ENCODE measurements around the gene ID2.

The ID2 gene

DNA sequence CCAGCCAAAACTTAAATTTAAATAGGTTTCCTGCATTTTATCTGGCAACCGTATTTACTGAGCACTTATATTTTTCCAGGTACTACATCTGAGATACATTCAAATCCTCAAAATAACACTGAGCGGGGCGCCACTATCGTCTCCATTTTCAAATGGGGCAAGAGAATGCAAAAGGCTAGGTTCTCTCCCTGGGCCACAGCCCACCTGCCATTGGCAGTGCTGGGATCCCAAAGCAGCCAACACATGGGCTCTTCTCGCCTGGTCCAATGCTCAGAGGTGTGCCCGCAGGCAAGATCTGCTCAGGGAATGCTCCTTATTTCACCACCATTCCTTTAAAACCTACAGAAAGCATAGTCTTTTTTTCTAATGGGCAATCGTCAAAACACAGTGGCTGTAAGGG is 11.3 kb upstream of the ID2 start:
- no peak for DNase-seq

DNA sequence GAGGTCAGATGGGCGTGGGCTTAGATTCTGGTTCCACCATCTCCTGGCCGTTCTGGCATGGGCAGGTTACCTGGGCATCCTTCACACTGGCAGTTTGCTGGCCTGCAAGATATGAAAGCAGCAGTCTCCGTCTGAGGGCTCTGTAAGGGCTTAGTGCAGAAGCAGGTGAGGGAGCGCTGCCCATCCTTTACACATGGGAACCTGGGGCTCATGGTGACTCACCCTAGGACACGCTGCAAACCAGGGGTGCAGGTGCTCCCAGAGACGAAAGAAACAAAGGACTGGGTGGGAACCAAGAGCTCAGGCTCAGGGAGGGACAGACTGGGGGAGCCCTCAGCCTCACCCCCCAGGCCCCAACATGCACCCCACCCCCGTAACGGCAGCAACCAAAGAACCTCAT is 10.7 kb upstream of the ID2 start:
- no peak for DNase-seq

DNA sequence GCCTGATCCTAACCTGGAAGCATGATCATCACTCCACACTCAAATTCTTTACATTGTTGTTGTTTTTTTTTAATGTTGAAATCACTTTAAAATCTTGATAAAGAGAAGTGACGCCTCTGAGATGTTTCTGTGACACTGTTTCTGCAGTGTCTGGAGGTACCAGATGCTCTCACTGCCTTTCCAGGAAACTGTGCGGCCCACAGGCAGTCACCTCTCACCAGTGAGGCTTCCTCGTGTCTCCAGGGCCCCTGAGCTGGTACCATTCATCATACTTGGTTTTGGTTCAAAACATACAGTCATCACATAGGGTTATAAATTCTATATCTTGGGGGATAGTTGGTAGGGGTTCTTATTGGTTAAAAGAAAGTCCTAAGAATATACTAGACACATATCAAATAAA is 10.1 kb upstream of the ID2 start:
- no peak for DNase-seq

DNA sequence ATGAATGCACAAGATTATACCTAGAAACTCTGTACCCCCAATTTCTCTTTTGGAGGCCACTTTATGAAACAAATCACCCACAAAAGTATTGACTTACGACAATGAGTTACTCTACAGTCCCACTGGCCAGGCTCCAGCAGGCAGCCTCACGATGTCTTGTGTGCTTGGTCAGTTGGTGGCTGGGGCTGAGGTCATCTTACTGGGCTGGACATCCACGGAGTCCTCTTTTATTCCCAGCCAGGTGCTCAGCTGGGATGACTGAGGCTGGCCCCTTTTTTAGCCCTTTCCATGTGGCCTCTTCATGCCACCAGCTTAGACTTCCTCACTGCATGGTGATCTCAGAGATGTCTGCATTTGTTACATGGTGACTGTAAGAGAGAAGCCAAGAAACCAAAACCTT is 8.9 kb upstream of the ID2 start:
- DNase-seq = no peak

DNA sequence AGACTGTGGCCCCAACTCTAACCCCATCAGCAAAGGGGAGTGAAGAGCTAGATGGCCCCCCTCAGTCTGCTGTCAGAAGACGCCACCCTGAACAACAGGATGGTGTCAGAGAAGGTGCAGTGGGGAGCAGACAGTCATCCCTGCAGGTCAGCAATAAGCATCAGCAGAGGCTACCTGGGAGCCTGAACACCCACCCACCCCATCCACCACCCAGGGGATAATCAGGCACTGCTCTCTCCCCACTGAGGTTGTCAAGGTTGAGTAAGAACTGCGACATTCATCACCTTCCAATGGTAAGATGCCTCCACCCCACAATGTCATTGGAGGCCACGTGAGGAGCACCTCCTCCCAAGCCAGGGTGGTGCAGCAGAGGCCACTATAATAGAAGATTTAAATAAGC is 8.5 kb upstream of the ID2 start:
- no peak for DNase-seq

DNA sequence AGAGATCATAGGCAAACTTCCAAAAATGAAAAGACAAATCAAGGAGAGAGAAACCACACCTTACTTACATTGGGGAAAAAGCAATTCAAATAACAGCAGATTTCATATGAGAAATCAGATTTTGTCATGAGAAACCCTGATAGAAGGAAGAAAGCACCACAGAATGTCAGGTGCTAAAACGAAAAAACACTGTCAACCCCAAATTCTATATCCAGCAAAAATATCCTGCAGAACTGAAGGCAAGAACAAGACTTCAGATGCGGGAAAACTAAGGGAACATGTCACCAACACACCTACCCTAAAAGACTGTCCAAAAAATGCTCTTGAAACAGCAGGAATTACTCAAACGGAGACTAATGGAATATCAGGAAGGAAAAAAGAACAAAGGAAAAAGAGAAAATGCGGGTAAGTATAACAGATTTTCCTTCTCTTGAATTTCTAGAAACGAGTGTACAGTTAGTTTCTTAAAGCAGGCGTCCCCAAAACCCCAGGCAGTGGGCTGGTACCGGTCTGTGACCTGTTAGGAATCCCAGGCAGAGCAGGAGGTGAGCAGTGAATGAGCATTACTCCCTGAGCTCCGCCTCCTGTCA is 7.3 kb upstream of the ID2 start:
- DNase-seq = no peak

DNA sequence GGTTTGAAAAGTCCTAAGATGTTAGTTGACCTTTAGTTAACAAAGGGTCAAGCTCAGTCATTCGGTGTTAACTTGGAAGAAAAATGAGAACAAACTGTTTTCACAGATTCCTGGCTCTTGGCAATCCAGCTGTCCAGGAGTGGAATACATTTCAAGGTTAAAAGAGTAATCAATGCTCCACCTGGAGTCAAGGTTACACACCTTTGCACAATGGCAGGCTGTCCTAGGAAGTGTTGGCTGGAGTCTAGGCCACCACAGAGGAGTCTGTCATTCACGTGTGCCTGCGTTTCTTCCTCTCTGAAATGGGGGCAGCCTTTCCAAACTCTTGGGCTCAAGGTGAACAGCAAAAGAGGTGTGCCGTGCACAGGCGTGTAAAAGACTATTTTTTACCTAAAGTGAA is 6.3 kb upstream of the ID2 start:
- no peak for DNase-seq

DNA sequence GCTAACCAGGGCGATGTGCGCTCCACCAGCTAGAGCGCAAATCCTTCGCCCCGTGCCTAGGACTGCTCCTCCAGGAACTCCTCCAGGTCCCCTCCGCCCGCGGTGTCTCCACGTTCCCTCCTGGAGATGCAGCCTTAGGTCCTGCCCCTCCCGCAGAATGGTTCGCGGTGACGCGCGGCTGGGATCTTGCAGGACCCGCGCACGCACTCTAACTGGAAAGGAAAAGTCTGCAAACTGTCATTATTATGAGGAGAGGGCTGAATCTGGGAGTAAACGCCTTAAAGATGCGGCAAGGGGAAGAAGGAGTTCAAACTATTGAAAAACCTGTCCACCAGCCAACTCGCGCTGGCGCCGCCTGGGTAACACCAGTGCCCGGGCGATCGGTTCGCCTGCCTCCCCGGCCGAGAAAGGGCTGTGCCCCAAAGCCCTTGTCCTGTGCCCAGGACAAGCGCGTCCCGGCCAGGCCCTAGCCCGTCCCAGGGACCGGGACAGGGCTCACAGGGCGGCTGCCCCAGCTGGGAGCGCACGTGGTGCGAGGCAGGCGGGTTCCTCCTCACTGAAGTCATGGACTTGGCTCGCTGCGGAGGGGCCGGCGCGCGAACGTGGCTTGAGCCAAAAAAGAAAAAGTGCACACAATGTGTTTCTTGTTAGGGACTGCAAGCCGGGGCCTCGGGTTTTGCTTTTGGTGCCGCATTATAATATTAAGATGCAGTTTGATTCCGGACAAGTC is 5.5 kb upstream of the ID2 start:
- no peak for DNase-seq

DNA sequence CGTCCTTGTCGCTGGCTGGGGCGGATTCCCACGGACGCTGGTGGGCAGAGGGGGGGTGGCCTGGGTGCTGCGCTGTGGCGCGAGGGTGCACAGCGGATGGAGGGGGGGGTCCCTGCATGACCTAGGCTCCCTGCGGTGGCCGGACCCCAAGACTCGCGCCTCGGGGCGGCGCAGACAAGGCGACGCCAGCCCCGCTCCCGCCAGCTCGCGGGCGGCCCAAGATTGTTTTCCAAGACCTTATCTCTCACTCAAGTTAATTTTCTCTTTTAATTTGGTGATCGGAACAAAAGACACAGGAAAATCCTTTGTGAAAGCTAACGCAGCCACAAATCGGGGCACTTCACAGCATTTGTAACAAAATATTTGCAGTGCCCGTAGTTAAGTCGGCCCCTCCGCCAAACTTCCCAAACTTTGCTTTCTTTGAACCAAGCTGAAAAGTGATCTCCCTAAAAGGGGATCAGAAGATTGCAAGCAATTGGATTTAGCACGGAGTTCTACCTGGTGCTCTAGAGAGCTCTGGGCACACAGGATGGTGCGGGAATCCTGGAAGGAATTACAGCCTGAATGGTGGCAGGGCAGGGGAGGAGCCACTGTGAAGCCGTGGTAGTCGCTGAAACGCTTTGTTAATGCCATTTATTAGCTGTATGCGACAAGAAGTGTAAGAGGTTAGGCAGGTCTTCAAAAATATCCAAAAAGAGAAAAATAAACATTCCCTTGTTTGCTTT is 4.8 kb upstream of the ID2 start:
- DNase-seq = no peak

DNA sequence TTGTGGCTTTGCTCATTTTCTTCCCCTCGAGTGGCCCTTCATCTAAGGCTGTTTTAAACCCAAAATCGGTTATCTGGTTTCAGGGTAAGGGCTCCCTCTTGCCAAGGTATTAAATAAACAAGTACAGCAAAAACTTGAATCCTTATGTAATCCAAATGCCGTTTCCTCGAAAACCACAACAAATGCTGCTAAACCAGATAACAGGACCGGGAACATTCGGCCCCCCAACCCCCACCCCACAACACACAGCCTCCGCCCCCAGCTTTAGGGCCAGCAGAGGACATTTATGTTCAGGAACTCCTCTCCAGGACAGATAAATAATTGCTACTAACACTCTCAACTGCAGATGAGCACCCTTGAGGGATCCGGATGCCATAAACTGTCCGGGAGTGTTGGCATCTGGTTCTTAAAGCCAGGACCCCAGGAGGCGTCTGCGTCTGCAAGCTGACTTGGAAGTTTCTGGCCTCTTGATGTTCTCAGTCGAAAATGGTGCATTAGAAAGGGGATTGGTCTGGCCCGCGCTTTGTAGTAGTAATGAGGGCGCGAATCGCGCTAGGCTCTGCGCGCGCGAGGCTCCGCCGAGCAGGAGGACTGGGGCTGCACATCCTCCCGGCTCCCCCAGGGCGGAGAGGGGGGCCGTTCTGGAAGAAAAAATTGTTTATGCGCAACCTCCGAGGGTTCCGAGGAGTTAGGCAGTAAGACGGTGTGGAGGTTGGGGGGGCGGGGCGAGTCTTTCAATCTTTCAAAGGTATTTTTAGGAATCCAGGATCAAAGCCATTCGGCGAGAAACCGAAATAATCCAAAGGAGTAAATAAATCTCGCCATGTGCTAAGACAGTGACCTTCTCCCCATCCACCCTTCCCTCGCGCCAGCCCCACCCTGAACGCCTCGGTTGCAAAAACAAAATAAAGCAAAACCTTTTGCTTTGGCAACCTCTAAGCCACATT is 3.9 kb upstream of the ID2 start:
- DNase-seq = peak; percentile 57

DNA sequence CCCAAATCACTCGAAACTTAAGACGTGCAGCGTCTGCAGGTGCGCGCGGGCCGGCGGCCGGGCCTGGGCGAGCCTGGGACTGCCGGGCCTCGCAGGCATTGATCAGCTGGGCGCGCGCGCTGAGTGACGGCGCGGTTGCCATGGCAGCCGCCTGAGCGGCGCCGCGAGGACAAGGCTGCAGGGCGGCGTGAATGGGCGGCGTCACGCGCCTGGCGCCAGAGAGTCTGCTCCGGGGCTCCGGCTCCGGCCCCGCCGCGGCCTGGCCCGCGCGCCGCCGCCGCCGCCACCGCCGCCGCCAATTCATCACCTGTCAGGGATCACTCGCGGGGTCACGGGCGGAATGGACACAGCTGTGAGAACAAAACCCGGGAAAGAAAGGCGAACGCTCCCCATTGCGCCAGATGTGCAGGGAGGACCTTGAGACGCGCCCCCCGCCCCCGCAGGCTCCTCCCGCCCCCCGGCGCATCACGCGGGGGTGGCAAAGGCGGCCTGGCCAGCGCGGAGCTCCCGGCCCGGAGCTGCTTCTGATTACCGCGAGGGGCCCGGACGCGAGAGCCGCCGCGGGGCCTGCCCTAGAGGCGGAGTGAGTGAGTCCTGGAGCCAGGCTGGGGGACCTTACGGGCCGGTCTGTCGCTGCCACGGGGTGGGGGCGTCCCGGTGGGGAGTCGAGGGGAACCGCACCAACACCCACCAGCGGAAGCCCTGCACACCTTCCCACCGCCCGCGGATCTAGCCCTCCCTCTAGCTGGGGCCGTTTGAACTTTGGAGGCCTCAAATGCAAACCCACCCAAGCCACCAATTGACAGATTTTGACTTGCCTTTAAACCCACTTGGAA is 2.9 kb upstream of the ID2 start:
- peak; percentile 90 for DNase-seq

DNA sequence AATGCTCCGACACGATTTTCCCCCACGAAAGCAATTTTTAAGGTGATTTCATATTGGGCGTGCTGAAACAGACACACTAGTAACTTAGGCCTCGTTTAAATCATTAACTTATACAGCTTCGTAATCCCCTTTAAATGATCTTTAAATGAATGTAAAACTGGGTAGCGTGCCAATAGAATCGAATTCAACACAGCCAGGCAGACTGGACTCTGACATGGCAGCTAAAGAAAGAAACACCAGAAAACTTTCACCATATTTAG is 2.4 kb upstream of the ID2 start:
- DNase-seq = no peak

DNA sequence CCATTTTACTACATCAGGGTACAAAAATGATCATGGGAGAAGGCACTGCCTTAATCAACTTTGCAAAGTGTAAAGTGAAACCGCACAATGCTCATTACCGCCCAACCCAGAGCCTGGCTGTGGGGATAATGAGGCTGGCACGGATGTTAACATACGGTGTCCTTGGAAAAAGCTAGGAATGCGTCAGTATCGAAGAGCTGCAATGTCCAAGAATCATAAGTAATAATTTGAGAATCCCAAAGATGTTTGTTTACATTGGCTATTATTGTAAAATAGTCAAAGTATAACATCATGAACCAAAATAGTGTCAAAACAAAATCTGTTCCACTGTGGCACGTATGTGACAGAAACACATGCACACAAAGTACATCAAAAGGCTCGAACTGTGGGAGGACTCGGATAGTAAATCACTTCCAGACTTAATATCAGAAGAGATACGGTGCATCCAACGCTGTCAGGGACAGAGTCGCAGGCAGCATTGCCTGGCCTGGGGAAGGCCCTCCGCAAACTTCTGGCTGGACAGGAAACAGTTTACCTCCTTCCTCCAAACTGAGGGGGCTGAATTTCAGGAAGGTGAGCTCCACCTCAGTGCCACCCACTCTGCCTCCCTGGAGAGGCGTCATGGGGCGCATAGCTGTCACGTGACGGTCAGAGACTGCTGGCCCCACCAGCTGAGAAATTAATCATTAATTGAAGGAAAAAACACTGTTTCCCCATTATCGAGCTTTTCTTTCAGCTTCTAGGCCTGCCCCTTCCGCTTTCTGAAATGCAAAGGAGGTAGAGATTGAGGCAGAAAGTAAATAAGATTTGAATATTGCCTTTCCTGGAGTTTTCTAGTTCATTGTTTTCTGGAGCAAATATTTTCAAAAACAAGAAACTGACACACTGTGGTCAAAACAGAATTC is 1.8 kb upstream of the ID2 start:
- DNase-seq = no peak

DNA sequence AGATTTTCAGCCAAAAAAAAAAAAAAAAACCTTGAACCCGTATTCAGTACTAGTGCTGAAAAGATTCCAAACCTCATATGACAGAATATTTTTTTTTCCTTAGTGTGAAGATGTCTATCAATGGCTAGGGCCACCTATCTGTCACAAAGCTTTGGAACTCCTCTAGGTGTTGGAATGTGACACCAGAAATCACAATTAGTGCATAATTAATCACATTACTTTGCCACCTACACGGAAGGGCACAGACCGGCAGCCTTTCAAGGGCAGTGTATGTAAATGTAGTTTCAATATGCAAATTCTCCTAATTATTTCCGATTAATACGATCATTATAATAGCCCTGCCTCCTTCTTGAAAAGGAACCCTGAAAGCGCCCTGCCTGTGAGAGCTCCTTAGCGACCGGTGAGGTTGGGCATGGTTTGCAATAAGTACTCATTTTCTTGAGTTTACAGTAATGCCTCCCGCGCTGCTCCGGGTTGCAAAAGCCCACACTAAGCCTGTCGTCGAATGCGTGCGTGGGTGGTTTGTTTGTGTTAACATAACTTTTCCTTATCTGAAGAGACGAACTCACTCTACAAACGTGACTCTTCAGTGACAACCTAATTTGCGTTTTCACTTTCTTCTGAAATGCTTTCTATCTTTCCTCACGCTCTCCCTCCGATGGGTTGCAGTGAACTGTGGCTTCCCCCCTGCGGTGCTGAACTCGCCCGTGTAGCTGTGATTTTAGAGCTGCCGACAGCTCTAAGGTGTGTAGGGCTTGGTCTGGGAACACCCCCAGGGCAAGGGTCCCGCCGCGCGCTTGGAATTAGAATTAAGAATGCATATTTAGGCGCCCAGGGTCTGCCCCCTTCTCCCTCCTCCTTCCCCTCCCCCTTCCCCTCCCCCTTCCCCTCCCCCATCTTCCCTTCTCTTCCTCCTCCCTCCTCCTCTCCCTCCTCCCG is 765 bp upstream of the ID2 start:
- peak; percentile 93 for DNase-seq

DNA sequence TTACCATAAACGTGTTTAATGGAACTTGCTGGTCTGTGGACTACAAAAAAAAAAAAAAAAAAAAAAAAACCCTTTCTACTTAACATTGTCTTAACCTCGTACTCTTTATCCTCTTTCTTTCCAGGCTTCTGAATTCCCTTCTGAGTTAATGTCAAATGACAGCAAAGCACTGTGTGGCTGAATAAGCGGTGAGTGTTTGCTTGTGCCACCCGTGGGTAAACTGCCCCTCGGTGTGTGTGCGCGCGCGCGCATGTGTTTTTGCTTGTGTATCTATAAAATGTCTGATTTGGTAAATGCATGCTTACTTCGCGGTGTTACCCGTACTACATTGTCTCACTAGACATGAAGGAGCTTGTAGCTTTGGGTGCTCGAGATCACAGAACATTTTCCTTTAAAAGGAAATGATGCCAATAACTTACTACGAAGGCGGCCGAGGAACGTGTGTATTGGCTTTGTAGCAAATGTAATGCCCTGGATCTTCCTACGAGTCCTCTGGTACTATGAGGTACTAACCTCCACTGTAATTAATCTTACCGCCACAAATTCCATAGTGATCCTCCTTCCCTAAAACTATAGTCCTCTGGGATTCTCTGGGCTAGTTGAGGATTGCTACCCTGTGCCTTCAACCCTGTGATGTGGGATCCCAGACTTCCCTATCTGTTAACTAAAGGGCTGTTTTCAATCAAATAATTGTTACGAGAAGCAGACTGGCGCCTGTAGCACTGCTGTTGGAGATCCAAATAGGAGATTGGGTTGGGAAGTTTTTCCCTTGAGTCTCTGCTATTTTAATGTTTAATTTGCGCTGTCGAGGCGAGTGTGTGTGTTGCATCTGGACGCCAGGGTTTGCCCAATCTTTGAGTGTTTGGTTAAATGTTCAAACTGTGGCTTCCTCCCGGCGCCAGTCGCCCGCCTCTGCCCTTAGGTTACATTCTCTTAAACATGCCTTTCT is 1.1 kb downstream of the ID2 start:
- peak; percentile 65 for DNase-seq

DNA sequence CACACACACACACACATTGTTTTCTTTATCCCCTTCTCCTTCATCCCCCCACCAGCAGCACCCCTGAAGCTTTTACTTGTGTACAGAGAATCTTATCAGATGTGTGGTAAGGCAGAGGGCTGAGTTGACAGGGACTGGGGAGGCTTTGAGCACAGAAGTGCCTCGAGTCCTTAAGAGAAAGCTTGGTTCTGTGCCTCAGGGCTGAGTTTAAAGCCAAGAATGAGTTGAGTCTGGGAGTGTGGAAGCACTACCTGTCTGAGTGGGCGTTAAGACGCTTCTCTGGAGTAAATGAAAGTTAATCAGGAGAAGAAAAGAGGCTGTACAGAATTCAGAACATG is 2.7 kb downstream of the ID2 start:
- DNase-seq = peak; percentile 61

DNA sequence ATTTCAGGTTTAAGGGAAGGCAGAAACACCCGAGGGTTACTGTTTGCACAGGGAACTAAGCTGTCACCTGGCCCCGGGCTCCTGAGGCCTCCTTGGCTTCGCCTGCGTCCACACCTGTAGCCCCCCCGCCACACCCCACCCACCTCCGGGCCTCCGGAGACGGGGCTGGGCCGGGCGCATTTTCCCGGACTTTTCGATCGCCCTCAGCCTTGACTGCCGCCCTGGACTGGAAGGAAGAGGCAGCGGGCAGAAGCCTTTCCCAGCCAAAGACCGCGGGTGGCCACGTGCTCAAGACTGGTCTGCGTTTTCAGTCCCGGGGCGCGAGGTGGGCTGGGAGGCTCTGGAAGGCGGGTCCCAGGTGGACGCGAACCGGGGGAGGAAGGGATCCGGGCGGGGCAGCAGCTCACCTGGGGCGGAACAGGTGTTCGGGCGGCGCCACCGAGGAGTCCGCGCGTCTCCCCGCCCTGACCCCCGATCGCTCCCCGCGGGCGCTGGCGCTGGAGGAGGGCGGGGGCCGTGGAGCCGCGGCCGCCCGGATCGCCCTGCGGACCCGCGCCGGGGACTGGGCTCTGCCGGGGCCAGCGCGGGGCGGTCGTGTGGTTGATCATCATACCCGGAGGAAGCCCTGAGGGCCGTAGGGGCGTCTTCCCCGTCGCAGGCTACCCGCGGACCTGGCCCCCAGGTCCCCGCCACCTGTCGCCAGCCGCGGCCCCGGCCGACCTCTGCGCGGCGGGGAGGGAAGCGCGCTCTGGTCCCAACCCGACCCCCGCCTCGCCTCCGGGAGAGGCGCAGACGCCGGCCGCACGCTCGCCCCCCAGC is 3.2 kb downstream of the ID2 start:
- DNase-seq = peak; percentile 75

DNA sequence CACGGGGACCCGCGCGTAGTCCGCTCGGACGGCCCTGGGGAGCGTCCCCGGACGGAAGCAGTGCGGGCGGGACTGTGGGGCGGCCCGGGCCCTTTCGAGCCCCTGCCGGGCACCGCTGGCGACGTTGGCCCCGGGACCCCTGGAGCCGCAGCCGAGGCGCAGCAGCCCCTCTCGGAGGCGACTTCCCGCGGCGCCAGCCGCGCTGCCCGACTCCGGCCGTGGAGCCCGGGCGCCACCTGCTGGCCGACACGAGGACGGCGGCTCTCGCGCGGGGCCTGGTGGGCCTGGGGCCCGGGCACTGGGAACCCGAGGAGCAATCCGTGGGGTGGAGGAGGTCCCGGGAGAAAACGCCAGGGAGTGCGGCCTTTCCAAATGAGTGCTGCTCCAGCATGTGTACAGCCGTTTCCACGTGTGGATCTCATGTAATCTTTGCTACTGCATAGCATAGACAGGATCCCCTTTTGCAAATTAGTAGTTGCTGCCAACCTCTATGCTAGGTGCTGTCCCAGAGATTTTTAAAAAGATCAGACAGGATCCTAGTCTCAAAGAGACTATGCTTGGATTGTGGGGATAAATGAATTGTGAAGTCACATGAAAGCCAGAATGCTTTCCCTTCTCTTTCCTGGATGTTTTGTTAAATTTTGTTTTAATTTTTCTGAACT is 4.0 kb downstream of the ID2 start:
- DNase-seq = peak; percentile 84
